Muscle layer of duodenum (tissue), 2 donors: ENCODE data around the gene DNAJA4.

Source experiments
- H3K27ac ChIP-seq: one replicate; pipeline ENCODE4 v1.7.0; 2013; ENCODE audit warnings: mild to moderate bottlenecking, low read length
- H3K27me3 ChIP-seq: one replicate; pipeline ENCODE4 v1.7.0; 2013; ENCODE audit warnings: low read depth, mild to moderate bottlenecking, control low read depth, low read length
- H3K36me3 ChIP-seq, 2 donors: one replicate each; pipeline ENCODE4 v1.7.0; 2013; ENCODE audit warnings: low read length in 2 of 2, control low read depth in 1 of 2, mild to moderate bottlenecking in 1 of 2; ENCODE audit not compliant: insufficient read depth in 2 of 2, control insufficient read depth in 1 of 2
- H3K4me1 ChIP-seq, 2 donors: one replicate each; pipeline ENCODE4 v1.7.0; 2013; ENCODE audit warnings: low read length in 2 of 2, mild to moderate bottlenecking in 2 of 2, control low read depth in 1 of 2, moderate library complexity in 1 of 2; ENCODE audit not compliant: insufficient read depth in 2 of 2, control insufficient read depth in 1 of 2
- H3K4me3 ChIP-seq, 2 donors: one replicate each; pipeline ENCODE4 v1.7.0; 2013; ENCODE audit warnings: low read length in 2 of 2, low read depth in 1 of 2, mild to moderate bottlenecking in 1 of 2
- H3K9me3 ChIP-seq, 2 donors: one replicate each; pipeline ENCODE4 v1.7.0; 2013; ENCODE audit warnings: low read length in 2 of 2, control low read depth in 1 of 2, mild to moderate bottlenecking in 1 of 2; ENCODE audit not compliant: control insufficient read depth in 1 of 2
- donor health status: healthy.

DNAJA4 gene

GRCh38 chr15:78232951-78233350 lies 31.4 kb upstream of the DNAJA4 start:
- Histone ChIP-seq H3K4me1 (no peaks in the 10 kb centered on the region), H3K27me3 (no peaks in the 10 kb centered on the region), H3K4me3 (no peak overlapping the region), H3K27ac (no peak overlapping the region), H3K36me3 (no peaks in the 10 kb centered on the region), H3K9me3 (no peaks in the 10 kb centered on the region)

DNA sequence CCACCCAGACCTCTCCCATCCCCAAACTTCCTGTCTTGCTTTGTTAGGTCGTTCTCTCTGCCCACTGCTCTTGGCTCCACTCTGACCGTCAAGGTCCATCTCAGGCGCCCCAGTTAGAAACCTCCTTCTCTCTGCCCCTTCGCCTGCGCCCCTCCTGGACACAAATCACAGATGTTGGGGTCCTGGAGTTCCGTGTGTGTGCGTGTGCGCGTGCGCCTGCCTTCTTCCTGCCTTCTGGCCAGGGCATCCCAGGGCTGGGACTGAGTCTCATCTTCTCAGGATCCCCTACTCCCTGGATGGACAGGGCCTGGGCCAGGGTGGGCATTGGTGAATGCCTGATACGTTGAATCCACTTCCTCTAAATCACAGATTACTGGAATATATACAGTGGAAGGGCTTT lies 30.9 kb upstream of the DNAJA4 start:
- Histone ChIP-seq H3K4me1 (no peaks in the 10 kb centered on the region), H3K4me3 (no peak overlapping the region), H3K36me3 (no peaks in the 10 kb centered on the region), H3K27me3 (no peaks in the 10 kb centered on the region), H3K9me3 (no peaks in the 10 kb centered on the region), H3K27ac (no peak overlapping the region)

DNA sequence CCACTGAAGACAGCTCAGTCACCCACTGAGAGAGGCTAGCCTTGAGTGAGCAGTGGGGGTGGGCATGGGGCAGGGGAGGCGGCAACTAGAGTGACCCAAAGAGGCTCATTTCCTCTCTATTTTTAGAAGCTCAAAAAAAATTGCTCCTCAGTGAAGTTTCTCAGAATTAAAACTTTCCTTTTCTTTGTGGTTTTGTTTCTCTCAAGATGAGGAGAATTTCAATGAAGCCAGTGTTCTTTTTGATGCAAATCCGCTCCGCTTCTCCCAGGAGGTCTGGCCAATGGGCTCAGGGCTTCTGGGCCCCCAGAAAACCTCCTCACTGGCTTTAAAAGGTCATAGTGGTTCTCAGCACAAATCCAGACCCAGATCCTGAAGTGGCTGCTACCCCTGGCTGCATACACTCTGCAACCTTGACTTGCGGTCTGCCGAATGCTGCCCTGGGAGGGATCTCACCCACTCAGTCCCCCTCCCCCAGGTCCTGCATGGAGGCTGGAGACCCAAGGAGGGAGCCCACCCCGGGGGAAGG lies 29.8 kb upstream of the DNAJA4 start, which contains the start of gene ACSBG1:
Gene ACSBG1 (minus strand): TSS at position 51 of the 526 bp plus-strand sequence. CDS start 64 bp downstream, outside the sequence.
- Histone ChIP-seq H3K27me3 (no peaks in the 10 kb centered on the region), H3K36me3 (no peaks in the 10 kb centered on the region), H3K9me3 (no peaks in the 10 kb centered on the region), H3K27ac (no peak within 1 kb of the TSS), H3K4me1 (no peaks in the 10 kb centered on the region), H3K4me3 (no peak within 1 kb of the TSS)

- H3K27ac ChIP-seq: no peak overlapping the region
Observed at GRCh38 chr15:78236491-78236890, 27.9 kb upstream of the DNAJA4 start.

DNA sequence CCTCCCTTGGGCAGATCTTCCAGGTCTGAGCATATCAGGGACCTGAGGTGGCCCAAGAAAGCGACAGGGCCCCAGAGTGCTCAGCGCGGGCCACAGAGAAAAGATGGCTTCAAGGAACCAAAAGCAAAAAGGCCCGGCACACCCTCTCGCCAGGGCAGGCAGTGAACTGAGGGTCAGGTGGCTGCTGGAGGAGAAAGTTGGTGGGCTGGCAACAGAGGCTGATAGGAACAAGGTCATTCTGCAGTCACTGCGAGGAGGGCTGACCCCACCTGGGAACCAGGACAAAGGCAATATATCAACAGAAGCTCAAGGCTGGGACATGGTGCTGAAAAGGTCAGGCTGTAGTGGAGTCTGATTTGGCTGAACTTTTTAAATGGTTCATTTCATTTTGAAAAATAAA lies 27.2 kb upstream of the DNAJA4 start:
- Histone ChIP-seq H3K27ac (no peak overlapping the region), H3K27me3 (no peaks in the 10 kb centered on the region), H3K9me3 (no peaks in the 10 kb centered on the region), H3K4me3 (no peak overlapping the region), H3K4me1 (no peaks in the 10 kb centered on the region), H3K36me3 (no peaks in the 10 kb centered on the region)

More at GRCh38 chr15:78236491-78236890, 27.9 kb upstream of the DNAJA4 start:
- Histone ChIP-seq H3K27me3 (no peaks in the 10 kb centered on the region), H3K36me3 (no peaks in the 10 kb centered on the region), H3K9me3 (no peaks in the 10 kb centered on the region), H3K4me3 (no peak overlapping the region), H3K4me1 (no peaks in the 10 kb centered on the region)

DNA sequence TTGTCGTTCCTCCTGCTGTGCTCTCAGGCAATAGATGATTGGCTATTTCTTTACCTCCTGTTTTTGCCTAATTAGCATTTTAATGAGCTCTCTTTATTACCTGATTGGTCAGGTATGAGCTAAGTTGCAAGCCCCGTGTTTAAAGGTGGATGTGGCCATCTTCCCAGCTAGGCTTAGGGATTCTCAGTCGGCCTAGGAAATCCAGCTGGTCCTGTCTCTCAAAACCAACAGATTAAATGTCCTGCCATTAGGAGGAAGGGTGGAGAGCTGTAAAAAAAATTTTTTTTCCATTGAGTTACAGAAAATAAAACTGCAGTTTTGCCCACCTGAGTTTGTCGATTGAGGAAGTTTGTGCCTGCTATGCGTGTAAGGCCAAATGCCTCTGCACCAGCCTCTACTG lies 24.6 kb upstream of the DNAJA4 start:
- H3K27ac ChIP-seq: no peak overlapping the region
- no peaks in the 10 kb centered on the region for H3K9me3 ChIP-seq
- H3K36me3 ChIP-seq: no peaks in the 10 kb centered on the region
- no peak overlapping the region for H3K4me3 ChIP-seq
- H3K27me3 ChIP-seq: no peaks in the 10 kb centered on the region
- peaks cover 4 to 11% of the 10 kb centered on the region in 2 donors for H3K4me1 ChIP-seq

- Histone ChIP-seq H3K9me3 (no peaks in the 10 kb centered on the region), H3K27me3 (no peaks in the 10 kb centered on the region), H3K36me3 (no peaks in the 10 kb centered on the region), H3K4me3 (no peak overlapping the region), H3K4me1 (peaks cover 4 to 11% of the 10 kb centered on the region in 2 donors), H3K27ac (no peak overlapping the region)
Observed at GRCh38 chr15:78241017-78241416, 23.3 kb upstream of the DNAJA4 start.

GRCh38 chr15:78242128-78242527 lies 22.2 kb upstream of the DNAJA4 start:
- Histone ChIP-seq H3K4me3 (no peak overlapping the region), H3K27ac (no peak overlapping the region), H3K9me3 (no peaks in the 10 kb centered on the region), H3K27me3 (no peaks in the 10 kb centered on the region), H3K36me3 (no peaks in the 10 kb centered on the region), H3K4me1 (peaks cover 4 to 11% of the 10 kb centered on the region in 2 donors)

- Histone ChIP-seq H3K27ac (no peak overlapping the region), H3K4me3 (no peak overlapping the region), H3K9me3 (no peaks in the 10 kb centered on the region), H3K27me3 (no peaks in the 10 kb centered on the region), H3K4me1 (peaks cover 4 to 11% of the 10 kb centered on the region in 2 donors), H3K36me3 (no peaks in the 10 kb centered on the region)
Observed at GRCh38 chr15:78243058-78243457, 21.3 kb upstream of the DNAJA4 start.

- H3K27me3 ChIP-seq: no peaks in the 10 kb centered on the region
- H3K27ac ChIP-seq: no peak overlapping the region
- no peaks in the 10 kb centered on the region for H3K9me3 ChIP-seq
- peaks cover 4 to 11% of the 10 kb centered on the region in 2 donors for H3K4me1 ChIP-seq
- no peaks in the 10 kb centered on the region for H3K36me3 ChIP-seq
- H3K4me3 ChIP-seq: no peak overlapping the region
Observed at GRCh38 chr15:78243491-78243941, 20.8 kb upstream of the DNAJA4 start.

DNA sequence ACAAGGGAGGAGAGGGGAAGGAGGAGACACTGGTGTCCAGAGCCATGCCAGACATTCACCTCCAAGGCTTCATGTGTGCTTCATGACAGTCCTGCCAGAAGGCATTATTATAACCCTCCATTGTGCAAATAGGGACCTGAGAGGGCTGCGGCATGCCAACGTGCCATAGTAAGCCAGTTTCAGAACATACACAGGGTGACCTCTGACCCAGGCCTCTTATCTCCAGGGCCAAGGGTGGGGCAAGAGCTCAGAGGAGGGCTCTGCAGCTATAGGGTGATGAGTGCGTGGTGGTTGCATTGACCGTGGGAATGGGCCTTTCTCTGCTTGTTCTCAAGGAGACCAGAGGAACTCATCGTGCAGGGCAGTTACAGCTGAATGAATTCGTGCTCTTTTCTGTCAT lies 20.3 kb upstream of the DNAJA4 start:
- Histone ChIP-seq H3K9me3 (no peaks in the 10 kb centered on the region), H3K27ac (no peak overlapping the region), H3K4me1 (peaks cover 4 to 11% of the 10 kb centered on the region in 2 donors), H3K27me3 (no peaks in the 10 kb centered on the region), H3K4me3 (no peak overlapping the region), H3K36me3 (no peaks in the 10 kb centered on the region)

DNA sequence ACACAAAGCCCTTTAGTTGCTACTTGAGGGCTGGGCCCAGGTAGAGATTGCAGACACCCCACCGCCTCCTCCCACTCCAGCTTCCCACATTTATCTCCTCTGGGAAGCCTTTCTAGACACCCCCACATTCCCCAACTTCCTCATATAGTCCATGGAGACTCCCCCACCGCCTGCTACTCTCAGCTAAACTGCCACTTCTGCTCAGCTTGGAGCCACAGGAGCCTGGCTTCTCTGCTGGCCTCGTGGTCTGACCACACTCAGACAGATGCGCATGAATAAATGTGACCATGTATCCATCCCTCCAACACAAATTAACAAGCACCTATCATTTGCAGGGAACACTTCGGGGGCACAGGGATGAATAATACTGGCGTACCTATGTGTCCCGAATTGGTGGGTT lies 19.5 kb upstream of the DNAJA4 start:
- Histone ChIP-seq H3K27me3 (no peaks in the 10 kb centered on the region), H3K27ac (no peak overlapping the region), H3K4me1 (peaks cover 4 to 11% of the 10 kb centered on the region in 2 donors), H3K36me3 (no peaks in the 10 kb centered on the region), H3K9me3 (no peaks in the 10 kb centered on the region), H3K4me3 (no peak overlapping the region)
